H1 (cell line): ENCODE measurements around the gene NKAPD1. TPM values are rescaled to one million over a fixed set of nuclear protein-coding genes. Genes with fewer than 3 reads are reported as not detected.

Source experiments
- CTCF ChIA-PET: fragments of 300-600 bp; sonication (Branson Sonifier 250); formaldehyde crosslinking; loops from one replicate; lab custom pipeline; 2021; ENCODE audit not compliant: partially characterized antibody; lab: Charles Lee
- POLR2A ChIA-PET: fragments of 300-600 bp; sonication (Branson Sonifier 250); formaldehyde crosslinking; loops from one replicate; lab custom pipeline; 2021; ENCODE audit warnings: inconsistent platforms; ENCODE audit not compliant: partially characterized antibody; lab: Charles Lee
- DNase-seq, 2 experiments: peaks; one replicate each; pipeline versions ENCODE4 v3.0.0 to v3.0.0-alpha.2; 2010 to 2022; ENCODE audit warnings: low spot score in 2 of 2, low read depth in 1 of 2, mixed read lengths in 1 of 2
- FAIRE-seq: peaks from 2 replicates; lab custom pipeline; 2011; peaks lifted over from hg19 to GRCh38; lab: Jason Lieb, UNC
- H2AFZ ChIP-seq: 2 replicates; pipeline ENCODE4 v1.8.1; 2012; ENCODE audit warnings: low read length, inconsistent platforms
- H2AK5ac ChIP-seq: 2 replicates; pipeline ENCODE4 v1.6.1; 2013; ENCODE audit warnings: low read depth, low read length
- H2BK120ac ChIP-seq: replicated peaks from 2 replicates; pipeline ENCODE3; 2013; ENCODE audit warnings: low read depth, low read length, inconsistent platforms
- H2BK12ac ChIP-seq: 2 replicates; pipeline ENCODE4 v1.6.1; 2013; ENCODE audit warnings: low read depth, low read length
- H2BK15ac ChIP-seq: 2 replicates; pipeline ENCODE4 v1.6.1; 2013; ENCODE audit warnings: low read length
- H2BK20ac ChIP-seq: 2 replicates; pipeline ENCODE4 v1.6.1; 2013; ENCODE audit warnings: low read length
- H2BK5ac ChIP-seq: 2 replicates; pipeline ENCODE4 v1.6.1; 2013; ENCODE audit warnings: low read depth, low read length
- H3K14ac ChIP-seq: 2 replicates; pipeline ENCODE4 v1.6.1; 2013; ENCODE audit warnings: inconsistent platforms; ENCODE audit not compliant: insufficient read length
- H3K18ac ChIP-seq: 2 replicates; pipeline ENCODE4 v1.6.1; 2013; ENCODE audit warnings: low read length; ENCODE audit errors: extremely low read depth
- H3K23ac ChIP-seq: 2 replicates; pipeline ENCODE4 v1.6.1; 2013; ENCODE audit warnings: inconsistent platforms; ENCODE audit not compliant: insufficient read length
- H3K23me2 ChIP-seq: 2 replicates; pipeline ENCODE4 v1.6.1; 2013; ENCODE audit warnings: low read depth, low read length
- H3K27ac ChIP-seq: 2 replicates; pipeline ENCODE4 v1.6.1; 2011; ENCODE audit warnings: low read depth, low read length, inconsistent platforms
- H3K27me3 ChIP-seq, 4 experiments: replicated peaks in 1 of 4; 1 replicate in 1 of 4; 2 replicates in 3 of 4; pipeline versions ENCODE4 v1.6.1 to v1.8.1; 2011 to 2013; ENCODE audit warnings: low read length in 3 of 4, mild to moderate bottlenecking in 3 of 4, inconsistent platforms in 2 of 4, mixed read lengths in 2 of 4, moderate library complexity in 1 of 4; ENCODE audit not compliant: control insufficient read depth in 3 of 4, insufficient read depth in 3 of 4; ENCODE audit errors: extremely low read depth in 1 of 4
- H3K36me3 ChIP-seq, 4 experiments: 2 replicates each; pipeline versions ENCODE4 v1.6.1 to v1.8.1; 2011 to 2013; ENCODE audit warnings: mild to moderate bottlenecking in 4 of 4, low read length in 3 of 4, moderate library complexity in 2 of 4, control low read depth in 1 of 4, inconsistent platforms in 1 of 4; ENCODE audit not compliant: insufficient read depth in 4 of 4, control insufficient read depth in 2 of 4
- H3K4ac ChIP-seq: replicated peaks from 2 replicates; pipeline ENCODE3; 2013; ENCODE audit warnings: low read length, low read depth, mixed read lengths, inconsistent platforms; ENCODE audit not compliant: insufficient read length
- H3K4me1 ChIP-seq, 4 experiments: replicated peaks in 1 of 4; 1 replicate in 1 of 4; 2 replicates in 3 of 4; pipeline versions ENCODE4 v1.6.1 to v1.8.1; 2011 to 2013; ENCODE audit warnings: low read length in 3 of 4, inconsistent platforms in 2 of 4, mixed read lengths in 1 of 4; ENCODE audit not compliant: insufficient read depth in 4 of 4, control insufficient read depth in 3 of 4
- H3K4me2 ChIP-seq, 2 experiments: 2 replicates each; pipeline versions ENCODE4 v1.6.1 to v1.8.1; 2011 to 2013; ENCODE audit warnings: low read depth in 2 of 2, low read length in 2 of 2, control low read depth in 1 of 2, inconsistent platforms in 1 of 2, mild to moderate bottlenecking in 1 of 2; ENCODE audit not compliant: insufficient read depth in 1 of 2
- H3K4me3 ChIP-seq, 4 experiments: fragments of 200-600, 300-600 bp in 1 of 4; sonication (generic), shearing (Covaris generic), sonication (Bioruptor Twin) in 1 of 4; 2 replicates each; pipeline versions ENCODE4 v1.5.1 to v1.8.1; 2011 to 2016; ENCODE audit warnings: low read length in 4 of 4, low read depth in 3 of 4, control low read depth in 2 of 4, inconsistent platforms in 2 of 4, mild to moderate bottlenecking in 2 of 4, mixed read lengths in 1 of 4, moderate library complexity in 1 of 4; ENCODE audit not compliant: insufficient read depth in 2 of 4; ENCODE audit errors: extremely low read depth in 1 of 4
- H3K56ac ChIP-seq: replicated peaks from 2 replicates; pipeline ENCODE3; 2013; ENCODE audit warnings: low read depth, mild to moderate bottlenecking, mixed read lengths, low read length, inconsistent platforms; ENCODE audit not compliant: insufficient read length
- H3K79me1 ChIP-seq: 2 replicates; pipeline ENCODE4 v1.6.1; 2013; ENCODE audit warnings: low read depth, low read length, control low read depth
- H3K79me2 ChIP-seq, 2 experiments: 2 replicates each; pipeline versions ENCODE4 v1.6.1 to v1.8.1; 2012 to 2013; ENCODE audit warnings: low read length in 2 of 2, mild to moderate bottlenecking in 2 of 2, inconsistent platforms in 1 of 2; ENCODE audit not compliant: insufficient read depth in 2 of 2, control insufficient read depth in 1 of 2
- H3K9ac ChIP-seq, 4 experiments: replicated peaks in 1 of 4; 1 replicate in 1 of 4; 2 replicates in 3 of 4; pipeline versions ENCODE4 v1.6.1 to v1.8.1; 2011 to 2013; ENCODE audit warnings: low read depth in 3 of 4, low read length in 3 of 4, control low read depth in 2 of 4, mild to moderate bottlenecking in 2 of 4, moderate library complexity in 2 of 4, inconsistent platforms in 1 of 4; ENCODE audit errors: extremely low read depth in 1 of 4
- H3K9me3 ChIP-seq, 2 experiments: 2 replicates each; pipeline versions ENCODE4 v1.6.1 to v1.8.1; 2012 to 2013; ENCODE audit warnings: mild to moderate bottlenecking in 2 of 2, moderate library complexity in 2 of 2, control low read depth in 1 of 2, inconsistent platforms in 1 of 2, low read depth in 1 of 2, low read length in 1 of 2, mixed read lengths in 1 of 2; ENCODE audit not compliant: insufficient read depth in 2 of 2
- H4K20me1 ChIP-seq, 2 experiments: replicated peaks in 1 of 2; 2 replicates each; pipeline versions ENCODE3 to v1.8.1; 2011 to 2013; ENCODE audit warnings: inconsistent platforms in 2 of 2, low read length in 2 of 2, mild to moderate bottlenecking in 1 of 2; ENCODE audit not compliant: insufficient read depth in 2 of 2, control insufficient read depth in 1 of 2
- H4K5ac ChIP-seq: 2 replicates; pipeline ENCODE4 v1.6.1; 2013; ENCODE audit warnings: low read length, low read depth, mixed read lengths, inconsistent platforms; ENCODE audit not compliant: insufficient read length
- H4K8ac ChIP-seq: 2 replicates; pipeline ENCODE4 v1.8.0; 2013; ENCODE audit warnings: mild to moderate bottlenecking, moderate library complexity, low read length, inconsistent platforms; ENCODE audit not compliant: insufficient read depth; ENCODE audit errors: extremely low read depth
- H4K91ac ChIP-seq: replicated peaks from 2 replicates; pipeline ENCODE3; 2013; ENCODE audit warnings: low read length, mixed read lengths, inconsistent platforms; ENCODE audit not compliant: insufficient read length
- ATF3 ChIP-seq: IDR thresholded peaks from 2 replicates; pipeline ENCODE4 v1.6.1; 2011; ENCODE audit warnings: low read depth, mild to moderate bottlenecking, low read length; ENCODE audit not compliant: insufficient read depth
- CHD1 ChIP-seq: IDR thresholded peaks from 2 replicates; pipeline ENCODE4 v1.6.1; 2012; ENCODE audit warnings: low read depth, low read length, improper control_type of control experiment
- CTBP2 ChIP-seq: IDR thresholded peaks from 2 replicates; pipeline ENCODE4 v1.7.0; 2011; ENCODE audit warnings: borderline replicate concordance, mild to moderate bottlenecking, moderate library complexity, mixed read lengths, low read length; ENCODE audit not compliant: insufficient read depth, insufficient read length
- CTCF ChIP-seq, 3 experiments: IDR thresholded peaks; 1 replicate in 2 of 3; 2 replicates in 1 of 3; pipeline versions ENCODE4 v1.5.1 to v1.6.1; 2011; ENCODE audit warnings: low read length in 3 of 3, mild to moderate bottlenecking in 3 of 3, inconsistent platforms in 2 of 3, low read depth in 1 of 3, moderate library complexity in 1 of 3; ENCODE audit not compliant: insufficient read depth in 1 of 3; ENCODE audit errors: control extremely low read depth in 1 of 3
- GABPA ChIP-seq: IDR thresholded peaks from 2 replicates; pipeline ENCODE4 v1.6.1; 2011; ENCODE audit warnings: mild to moderate bottlenecking, low read length, moderate library complexity, borderline replicate concordance; ENCODE audit not compliant: insufficient read depth
- JUN ChIP-seq: IDR thresholded peaks from 2 replicates; pipeline ENCODE4 v1.6.1; 2011; ENCODE audit warnings: low read depth, mild to moderate bottlenecking, improper control_type of control experiment, low read length
- JUND ChIP-seq: IDR thresholded peaks from 2 replicates; pipeline ENCODE4 v1.6.1; 2011; ENCODE audit warnings: mild to moderate bottlenecking, improper control_type of control experiment, low read length
- SIRT6 ChIP-seq: IDR thresholded peaks from one replicate; pipeline ENCODE4 v1.7.1; 2012; ENCODE audit warnings: low read length, inconsistent platforms
- SP1 ChIP-seq: IDR thresholded peaks from 2 replicates; pipeline ENCODE4 v1.6.1; 2011; ENCODE audit warnings: low read depth, low read length
- USF2 ChIP-seq: IDR thresholded peaks from 2 replicates; pipeline ENCODE4 v1.6.1; 2011; ENCODE audit warnings: low read length, improper control_type of control experiment
- WGBS, 2 experiments: shearing (Covaris generic) in 1 of 2; methylation state at CpG; one replicate each; pipeline versions ENCODE4 v1.1.6 to v1.1.7; 2013 to 2015; ENCODE audit warnings: low lambda C conversion rate in 2 of 2, mixed read lengths in 2 of 2, inconsistent platforms in 1 of 2, low coverage in 1 of 2, missing lambda C conversion rate in 1 of 2; ENCODE audit not compliant: insufficient replicate concordance in 2 of 2, insufficient coverage in 1 of 2, insufficient read length in 1 of 2; ENCODE audit errors: extremely low coverage in 1 of 2, missing lambda C conversion rate in 1 of 2; 5-methylcytosine and 5-hydroxymethylcytosine counted together
- polyA plus RNA-seq, 7 experiments: library from polyadenylated mRNA; depleted of rRNA in 3 of 7; stranded (reverse) in 5 of 7; unstranded in 2 of 7; fragments of >200 nt in 5 of 7; fragments of 200-250 nt in 2 of 7; gene quantifications; 1 replicate in 5 of 7; 2 replicates in 1 of 7; 4 replicates in 1 of 7; pipeline versions ENCODE4 v1.2.1 to v1.2.3, GENCODE V29; 2011 to 2013; ENCODE audit warnings: missing spikeins in 2 of 7, mixed read lengths in 2 of 7
- total RNA-seq: library from RNA; stranded (reverse); fragmentation: NEBNext Ultra II Directional; extraction: Animal tissue kit (Norgen Biotek cat#: 25700); gene quantifications from 2 replicates; pipeline ENCODE4 v1.2.1, GENCODE V29; 2021

NKAPD1 gene
- total and polyA plus RNA-seq, 2 of the 8 experiments (the other 6 are each of a cell fraction or from before 2014, with no cell fraction given), result 6.7 to 16.7 TPM

GRCh38 chr11:112044961-112045360 lies 29.1 kb upstream of the NKAPD1 start:
- Histone ChIP-seq H3K4me2 (no peak overlapping the region), H2BK5ac (no peak overlapping the region), H3K9me3 (no peaks in the 10 kb centered on the region), H3K79me1 (0 out of 2 replicates have a peak, but pooled peaks cover 2% of the 10 kb centered on the region), H3K56ac (no peak overlapping the region), H3K9ac (no peak overlapping the region), H3K18ac (no peak overlapping the region), H3K14ac (no peak overlapping the region), H4K5ac (no peak overlapping the region), H3K79me2 (peaks cover 0 to 6% of the 10 kb centered on the region in 2 experiments; a peak in 2 of 4 replicates), H3K23ac (no peak overlapping the region), H4K91ac (no peak overlapping the region), H2AK5ac (no peak overlapping the region), H3K23me2 (no peaks in the 10 kb centered on the region), H4K8ac (no peak overlapping the region), H2BK120ac (no peak overlapping the region), H3K4ac (no peak overlapping the region), H3K4me3 (no peak overlapping the region), H3K36me3 (peaks cover 0 to 58% (median 19%) of the 10 kb centered on the region in 4 experiments; a peak in 5 of 8 replicates), H2AFZ (no peak overlapping the region), H2BK15ac (no peak overlapping the region), H3K27me3 (no peaks in the 10 kb centered on the region), H3K4me1 (no peaks in the 10 kb centered on the region), H4K20me1 (no peaks in the 10 kb centered on the region), H3K27ac (no peak overlapping the region), H2BK20ac (no peak overlapping the region), H2BK12ac (no peak overlapping the region)
- ChIA-PET POLR2A (interaction anchor here (0.8 kb wide), 1 partner anchor 19 kb away, joined by 3 read pairs; no protein-coding TSS in a partner anchor), CTCF (interaction anchor here (1.1 kb wide), 1 partner anchor 161 kb away, joined by 3 read pairs; no protein-coding TSS in a partner anchor)
- DNase-seq, result no peak
- no peak for FAIRE-seq
- WGBS, 2 experiments, result 100% methylated on average over 4 of the region's 4 CpGs; no CpG with 5 or more reads in 1 of the 2 experiments
- no peak for TF ChIP-seq JUN
- no peak for TF ChIP-seq CHD1
- TF ChIP-seq JUND, result no peak
- no peak for TF ChIP-seq ATF3
- TF ChIP-seq GABPA, result no peak
- no peak for TF ChIP-seq SP1
- no peak for TF ChIP-seq CTCF (IDR thresholded peaks at IDR 0.05; ENCODE audit: control extremely low read depth in 1 of 3, insufficient read depth in 1 of 3, low read depth in 1 of 3, low read length in 3 of 3)
- TF ChIP-seq USF2, result no peak
- TF ChIP-seq SIRT6, result no peak
- no peak for TF ChIP-seq CTBP2
